Measurements from ENCODE around the gene TNF. TPM values are rescaled to one million over a fixed set of nuclear protein-coding genes. Genes with fewer than 3 reads are reported as not detected.

The TNF gene
- total and polyA plus RNA-seq, 2 of the 13 experiments (the other 11 are each of a cell fraction or from before 2014, with no cell fraction given) = not detected

GRCh38 chr6:31546958-31547726 lies 28.2 kb upstream of the TNF start, which contains the start of gene NFKBIL1 (continued):
- no peak for TF ChIP-seq GLMP (CRISPR knock-in tag; IDR thresholded peaks at IDR 0.05; ENCODE audit: borderline replicate concordance)
- no peak for TF ChIP-seq IKZF1 (IDR thresholded peaks at IDR 0.05)
- no peak for TF ChIP-seq ZNF737 (CRISPR knock-in tag; IDR thresholded peaks at IDR 0.05; ENCODE audit: borderline replicate concordance)
- TF ChIP-seq ZXDC (CRISPR knock-in tag; IDR thresholded peaks at IDR 0.05) = no peak
- no peak for TF ChIP-seq MAFG (CRISPR knock-in tag; IDR thresholded peaks at IDR 0.05)
- TF ChIP-seq ZNF777 (CRISPR knock-in tag; IDR thresholded peaks at IDR 0.05) = no peak
- TF ChIP-seq RAD21 (CRISPR knock-in tag; IDR thresholded peaks at IDR 0.05) = peak; percentile 12; the same call in 1 of the 2 replicates
- no peak for TF ChIP-seq ZNF484 (CRISPR knock-in tag; IDR thresholded peaks at IDR 0.05; ENCODE audit: borderline replicate concordance, low read depth)
- no peak for TF ChIP-seq ZNF34 (CRISPR knock-in tag; IDR thresholded peaks at IDR 0.05; ENCODE audit: borderline replicate concordance)
- TF ChIP-seq RFX5 (IDR thresholded peaks at IDR 0.05; ENCODE audit: low read depth, low read length) = no peak
- no peak for TF ChIP-seq ATM (IDR thresholded peaks at IDR 0.05; ENCODE audit: borderline replicate concordance)
- TF ChIP-seq SAP130 (CRISPR knock-in tag; IDR thresholded peaks at IDR 0.05; ENCODE audit: low read depth) = peak; percentile 92
- no peak for TF ChIP-seq ZNF800 (CRISPR knock-in tag; IDR thresholded peaks at IDR 0.05)
- peak; percentile 79 for TF ChIP-seq POLR2G (IDR thresholded peaks at IDR 0.05; ENCODE audit: low read depth, low read length)
- TF ChIP-seq, protein P1, sequence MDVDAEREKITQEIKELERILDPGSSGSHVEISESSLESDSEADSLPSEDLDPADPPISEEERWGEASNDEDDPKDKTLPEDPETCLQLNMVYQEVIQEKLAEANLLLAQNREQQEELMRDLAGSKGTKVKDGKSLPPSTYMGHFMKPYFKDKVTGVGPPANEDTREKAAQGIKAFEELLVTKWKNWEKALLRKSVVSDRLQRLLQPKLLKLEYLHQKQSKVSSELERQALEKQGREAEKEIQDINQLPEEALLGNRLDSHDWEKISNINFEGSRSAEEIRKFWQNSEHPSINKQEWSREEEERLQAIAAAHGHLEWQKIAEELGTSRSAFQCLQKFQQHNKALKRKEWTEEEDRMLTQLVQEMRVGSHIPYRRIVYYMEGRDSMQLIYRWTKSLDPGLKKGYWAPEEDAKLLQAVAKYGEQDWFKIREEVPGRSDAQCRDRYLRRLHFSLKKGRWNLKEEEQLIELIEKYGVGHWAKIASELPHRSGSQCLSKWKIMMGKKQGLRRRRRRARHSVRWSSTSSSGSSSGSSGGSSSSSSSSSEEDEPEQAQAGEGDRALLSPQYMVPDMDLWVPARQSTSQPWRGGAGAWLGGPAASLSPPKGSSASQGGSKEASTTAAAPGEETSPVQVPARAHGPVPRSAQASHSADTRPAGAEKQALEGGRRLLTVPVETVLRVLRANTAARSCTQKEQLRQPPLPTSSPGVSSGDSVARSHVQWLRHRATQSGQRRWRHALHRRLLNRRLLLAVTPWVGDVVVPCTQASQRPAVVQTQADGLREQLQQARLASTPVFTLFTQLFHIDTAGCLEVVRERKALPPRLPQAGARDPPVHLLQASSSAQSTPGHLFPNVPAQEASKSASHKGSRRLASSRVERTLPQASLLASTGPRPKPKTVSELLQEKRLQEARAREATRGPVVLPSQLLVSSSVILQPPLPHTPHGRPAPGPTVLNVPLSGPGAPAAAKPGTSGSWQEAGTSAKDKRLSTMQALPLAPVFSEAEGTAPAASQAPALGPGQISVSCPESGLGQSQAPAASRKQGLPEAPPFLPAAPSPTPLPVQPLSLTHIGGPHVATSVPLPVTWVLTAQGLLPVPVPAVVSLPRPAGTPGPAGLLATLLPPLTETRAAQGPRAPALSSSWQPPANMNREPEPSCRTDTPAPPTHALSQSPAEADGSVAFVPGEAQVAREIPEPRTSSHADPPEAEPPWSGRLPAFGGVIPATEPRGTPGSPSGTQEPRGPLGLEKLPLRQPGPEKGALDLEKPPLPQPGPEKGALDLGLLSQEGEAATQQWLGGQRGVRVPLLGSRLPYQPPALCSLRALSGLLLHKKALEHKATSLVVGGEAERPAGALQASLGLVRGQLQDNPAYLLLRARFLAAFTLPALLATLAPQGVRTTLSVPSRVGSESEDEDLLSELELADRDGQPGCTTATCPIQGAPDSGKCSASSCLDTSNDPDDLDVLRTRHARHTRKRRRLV (CRISPR knock-in tag; IDR thresholded peaks at IDR 0.05) = no peak
- TF ChIP-seq CBX2 (IDR thresholded peaks at IDR 0.05; ENCODE audit: low read depth, low read length) = no peak
- no peak for TF ChIP-seq CBX2 (CRISPR knock-in tag; IDR thresholded peaks at IDR 0.05; ENCODE audit: low read depth)
- no peak for TF ChIP-seq PLRG1 (conservative IDR thresholded peaks at IDR 0.05)
- no peak for TF ChIP-seq ZNF326 (CRISPR knock-in tag; IDR thresholded peaks at IDR 0.05; ENCODE audit: borderline replicate concordance)
- no peak for TF ChIP-seq ZNF3 (CRISPR knock-in tag; IDR thresholded peaks at IDR 0.05)
